Airway epithelial cell (primary cell): Measurements from ENCODE around the gene RNF146. TPM values are rescaled to one million over a fixed set of nuclear protein-coding genes. Genes with fewer than 3 reads are reported as not detected.

Source experiments
- total RNA-seq: library from RNA; depleted of rRNA; stranded (reverse); fragments of >200 nt; gene quantifications from 2 replicates; pipeline ENCODE4 v1.2.3, GENCODE V29; 2015

The RNF146 gene, protein sequence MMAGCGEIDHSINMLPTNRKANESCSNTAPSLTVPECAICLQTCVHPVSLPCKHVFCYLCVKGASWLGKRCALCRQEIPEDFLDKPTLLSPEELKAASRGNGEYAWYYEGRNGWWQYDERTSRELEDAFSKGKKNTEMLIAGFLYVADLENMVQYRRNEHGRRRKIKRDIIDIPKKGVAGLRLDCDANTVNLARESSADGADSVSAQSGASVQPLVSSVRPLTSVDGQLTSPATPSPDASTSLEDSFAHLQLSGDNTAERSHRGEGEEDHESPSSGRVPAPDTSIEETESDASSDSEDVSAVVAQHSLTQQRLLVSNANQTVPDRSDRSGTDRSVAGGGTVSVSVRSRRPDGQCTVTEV
- 13.3 and 16.4 TPM in 2 replicates for total RNA-seq

DNA sequence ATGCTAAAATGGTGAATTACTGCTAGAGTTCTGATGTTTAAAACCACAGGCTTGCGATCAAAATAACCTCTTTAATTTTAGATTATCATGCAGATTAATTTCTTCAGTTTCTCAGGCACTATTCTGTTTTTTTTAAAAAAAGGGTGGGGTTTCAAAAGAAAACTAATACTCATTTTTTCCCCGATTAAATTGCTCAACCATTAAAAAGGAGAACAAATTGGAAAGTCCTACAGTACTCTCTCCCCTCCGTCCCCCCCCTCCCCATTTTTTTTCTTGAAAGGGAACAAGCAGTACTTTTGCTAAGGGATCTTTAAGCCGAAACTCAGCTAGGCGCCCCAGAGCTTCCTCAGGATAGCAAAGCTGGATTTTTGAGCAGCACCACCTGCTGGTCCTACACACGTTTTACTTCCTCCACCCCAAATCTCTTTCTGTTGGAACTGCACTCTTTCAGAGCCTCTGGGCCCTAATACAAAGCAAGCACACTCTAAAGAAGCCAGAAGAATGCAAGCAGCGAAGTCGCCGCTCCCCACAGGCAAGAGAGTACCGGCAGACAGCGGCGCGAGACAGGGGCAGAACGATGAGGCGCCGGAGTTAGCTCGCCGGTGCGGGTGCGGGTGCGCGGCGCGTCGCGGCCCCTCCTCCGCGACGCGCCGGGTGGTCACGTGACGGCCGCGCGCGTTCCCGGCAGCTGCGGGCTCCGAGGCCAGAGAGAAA, at the start of gene RNF146:
Gene RNF146, plus strand, starts transcription at position 687 of the 714 bp plus-strand sequence. CDS start 13,475 bp downstream, outside the sequence.

Other genes with a start within 250 kb of the RNF146 start
- not detected in 2 replicates for gene RSPO3, start 148.2 kb upstream of the RNF146 start, total RNA-seq
- gene ECHDC1, start 76.7 kb downstream of the RNF146 start, total RNA-seq = 31.9 and 55.5 TPM in 2 replicates
- gene KIAA0408, start 192.5 kb downstream of the RNF146 start, total RNA-seq = 0.28 TPM in 1 of 2 replicates, not detected in the other